ENCODE data around the gene ZPBP2. TPM values are rescaled to one million over a fixed set of nuclear protein-coding genes. Genes with fewer than 3 reads are reported as not detected.
A peak's percentile ranks its signal among the peaks of the same experiment; 100 is the strongest.

ZPBP2 gene
- total and polyA plus RNA-seq, 2 of the 13 experiments (the other 11 are each of a cell fraction or from before 2014, with no cell fraction given) = not detected

- peak; percentile 80; the same call in 1 of the 2 replicates for TF ChIP-seq TMF1 (CRISPR knock-in tag; IDR thresholded peaks at IDR 0.05; ENCODE audit: low read depth)
- peak; percentile 95 for TF ChIP-seq IKZF4 (CRISPR knock-in tag; IDR thresholded peaks at IDR 0.05; ENCODE audit: borderline replicate concordance, low read depth, not compliant biosample characterization)
- 0 out of 2 replicates have a peak, but pooled peaks have one; percentile 22 for TF ChIP-seq KIAA2018 (CRISPR knock-in tag; IDR thresholded peaks at IDR 0.05; ENCODE audit: borderline replicate concordance)
- peak; percentile 88; the same call in 1 of the 2 replicates for TF ChIP-seq TOE1 (CRISPR knock-in tag; IDR thresholded peaks at IDR 0.05)
- TF ChIP-seq ZNF800 (CRISPR knock-in tag; IDR thresholded peaks at IDR 0.05) = peak; percentile 96
- peak; percentile 88 for TF ChIP-seq BRD4 (CRISPR knock-in tag; IDR thresholded peaks at IDR 0.05)
- no peak for TF ChIP-seq ZNF496 (CRISPR knock-in tag; IDR thresholded peaks at IDR 0.05; ENCODE audit: insufficient replicate concordance)
- peak; percentile 73; the same call in 1 of the 2 replicates for TF ChIP-seq HNF4G (IDR thresholded peaks at IDR 0.05; ENCODE audit: borderline replicate concordance, low read depth, low read length)
- TF ChIP-seq HNF4G (CRISPR knock-in tag; IDR thresholded peaks at IDR 0.05; ENCODE audit: borderline replicate concordance, low read depth) = peak; percentile 90; the same call in 1 of the 2 replicates
- peak; percentile 93 for TF ChIP-seq TFDP1 (CRISPR knock-in tag; IDR thresholded peaks at IDR 0.05; ENCODE audit: borderline replicate concordance)
- no peak for TF ChIP-seq ZNF512B (CRISPR knock-in tag; IDR thresholded peaks at IDR 0.05; ENCODE audit: borderline replicate concordance)
- no peak for TF ChIP-seq RBM22 (optimal IDR thresholded peaks at IDR 0.05; ENCODE audit: low read length)
Observed at GRCh38 chr17:39923836-39924690, 56.1 kb downstream of the ZPBP2 start (continued).
